Stimulated activated CD4-positive, alpha-beta T cell treated with anti-CD3 and anti-CD28 coated beads, TNF-alpha, amount 100 ng/mL, for 4 hours (primary cell): Measurements from ENCODE around the gene TRIM43.
"Not testable (repeated sequence)": the region's sequence is repeated elsewhere in the genome, so short reads cannot be mapped to it uniquely, and the experiment has no call there.

Experiments used
- DNase-seq, 3 experiments: peaks; one replicate each; pipeline ENCODE4 v3.0.0-alpha.2; 2020; ENCODE audit warnings: low read depth in 3 of 3

The TRIM43 gene

GRCh38 chr2:95591701-95592100 lies at the start of gene TRIM43:
Gene TRIM43 (plus strand): TSS chr2:95592001. CDS start chr2:95594024, 2,023 bp downstream.
- not testable (repeated sequence) for DNase-seq

DNA sequence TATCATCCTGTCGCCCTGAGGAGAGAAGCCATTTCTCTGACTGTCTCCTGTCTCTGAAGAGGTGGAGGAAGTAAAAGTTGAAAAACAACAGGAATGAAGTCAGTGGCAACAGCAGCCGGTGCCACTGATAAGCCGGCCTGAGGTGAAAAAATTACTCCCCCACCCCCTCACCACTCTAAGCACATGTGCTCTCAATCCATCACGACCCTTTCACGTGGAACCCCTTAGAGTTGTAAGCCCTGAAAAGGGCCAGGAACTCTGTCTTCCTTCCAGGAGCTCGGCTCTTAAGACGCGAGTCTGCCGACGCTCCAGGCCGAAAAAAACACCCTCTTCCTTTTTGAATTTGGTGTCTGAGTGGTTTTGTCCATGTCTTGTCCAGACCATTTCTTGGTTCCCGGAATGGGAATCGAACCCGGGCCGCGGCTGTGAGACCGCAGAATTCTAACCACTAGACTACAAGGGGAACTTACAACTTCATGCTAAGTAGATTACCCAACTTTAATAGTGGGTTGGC lies 40.7 kb upstream of the TRIM43 start:
- no peak for DNase-seq

DNA sequence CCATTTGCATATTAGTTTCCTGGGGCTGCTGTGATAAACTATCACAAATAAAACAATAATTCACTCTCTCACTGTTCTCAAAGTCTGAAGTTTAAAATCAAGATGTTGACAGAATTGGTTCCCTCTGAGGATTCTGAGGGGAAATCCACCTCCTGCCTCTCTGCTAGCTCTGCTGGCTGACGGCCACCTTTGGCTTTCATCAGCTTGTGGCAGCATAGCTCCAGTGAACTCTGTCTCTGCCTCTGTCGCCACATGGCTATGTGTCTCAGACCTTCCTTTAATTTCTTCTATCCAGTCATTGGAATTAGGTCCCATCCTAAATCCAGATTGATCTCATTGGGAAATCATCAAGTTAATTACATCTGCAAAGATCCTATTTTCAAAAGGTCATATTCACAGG lies 38.9 kb upstream of the TRIM43 start:
- DNase-seq: no peak

GRCh38 chr2:95569170-95569569 lies 22.6 kb upstream of the TRIM43 start:
- DNase-seq: no peak

DNA sequence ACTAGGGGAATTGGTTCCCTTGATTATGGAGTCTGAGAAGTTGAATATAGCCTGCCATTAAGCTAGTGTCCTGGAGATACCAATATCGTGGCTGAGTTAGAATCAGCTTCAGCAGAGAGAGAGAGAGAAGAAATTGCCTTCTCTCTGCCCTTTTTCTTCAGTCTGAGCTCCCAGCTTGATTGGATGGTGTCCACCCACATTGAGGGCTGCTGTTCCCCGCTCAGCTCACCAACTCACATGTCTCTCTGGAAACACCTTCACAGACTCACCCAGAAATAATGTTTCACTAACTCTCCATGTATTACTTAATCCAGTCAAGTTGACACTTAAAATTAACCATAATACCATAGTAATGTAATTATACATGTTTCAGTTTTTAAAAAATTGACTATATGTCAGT lies 17.9 kb upstream of the TRIM43 start:
- DNase-seq: no peak

GRCh38 chr2:95574506-95574905 lies 17.3 kb upstream of the TRIM43 start:
- no peak for DNase-seq

DNA sequence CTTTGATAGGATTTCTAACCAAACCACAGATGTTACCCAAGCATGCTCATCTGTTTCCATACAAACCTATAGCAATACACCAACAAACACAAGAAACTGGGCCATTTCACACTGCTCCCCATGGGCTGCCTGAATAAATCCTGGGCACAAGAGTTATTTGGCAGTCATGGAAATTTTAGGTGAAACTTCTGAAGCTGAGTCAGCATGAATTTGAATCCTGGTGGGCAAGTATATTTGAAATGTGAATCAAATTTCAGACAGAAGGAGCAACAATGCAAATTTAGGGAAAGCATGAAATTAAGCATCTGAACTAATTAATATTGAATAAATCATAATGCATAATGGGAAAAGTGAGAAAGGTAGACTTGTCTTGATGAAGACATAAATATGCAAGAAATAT lies 15.9 kb upstream of the TRIM43 start:
- no peak for DNase-seq

GRCh38 chr2:95578539-95578938 lies 13.3 kb upstream of the TRIM43 start:
- no peak for DNase-seq

GRCh38 chr2:95583545-95583944 lies 8.3 kb upstream of the TRIM43 start:
- DNase-seq: not testable (repeated sequence)

DNA sequence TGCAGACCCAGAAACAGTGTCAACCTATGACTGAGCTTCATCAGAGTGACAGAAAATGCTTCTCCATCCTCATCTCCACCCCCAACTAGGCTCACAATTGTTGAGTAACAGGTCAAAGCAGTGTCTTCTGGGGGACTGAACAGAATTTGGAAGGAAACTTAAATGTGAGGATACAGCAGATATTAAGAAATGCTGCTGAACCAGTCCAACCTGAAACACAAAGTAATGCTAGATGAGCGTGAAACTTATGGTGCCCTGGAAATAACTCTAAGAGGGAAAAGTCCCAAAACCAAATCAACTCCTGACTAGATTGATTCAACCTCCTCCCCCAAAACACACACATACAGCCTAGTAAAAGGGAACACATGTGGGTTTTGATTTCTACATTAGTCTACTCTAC lies 7.5 kb upstream of the TRIM43 start:
- not testable (repeated sequence) for DNase-seq

- not testable (repeated sequence) for DNase-seq
Measured at GRCh38 chr2:95589777-95590536, 1.8 kb upstream of the TRIM43 start.

DNA sequence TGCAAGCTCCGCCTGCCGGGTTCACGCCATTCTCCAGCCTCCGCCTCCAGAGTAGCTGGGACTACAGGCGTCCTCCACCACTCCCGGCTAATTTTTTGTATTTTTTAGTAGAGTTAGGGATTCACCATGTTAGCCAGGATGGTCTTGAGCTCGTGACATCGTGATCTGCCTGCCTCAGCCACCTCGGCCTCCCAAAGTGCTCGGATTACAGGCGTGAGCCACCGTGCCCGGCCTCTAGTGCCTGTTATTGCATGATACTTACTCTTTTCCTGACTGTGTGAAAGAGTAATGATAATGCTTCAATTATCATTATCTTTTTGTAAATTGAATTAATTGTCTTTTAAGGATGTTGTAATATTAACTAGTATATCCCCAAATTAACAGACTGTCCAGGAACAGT lies 1.2 kb downstream of the TRIM43 start:
- DNase-seq: not testable (repeated sequence)

DNA sequence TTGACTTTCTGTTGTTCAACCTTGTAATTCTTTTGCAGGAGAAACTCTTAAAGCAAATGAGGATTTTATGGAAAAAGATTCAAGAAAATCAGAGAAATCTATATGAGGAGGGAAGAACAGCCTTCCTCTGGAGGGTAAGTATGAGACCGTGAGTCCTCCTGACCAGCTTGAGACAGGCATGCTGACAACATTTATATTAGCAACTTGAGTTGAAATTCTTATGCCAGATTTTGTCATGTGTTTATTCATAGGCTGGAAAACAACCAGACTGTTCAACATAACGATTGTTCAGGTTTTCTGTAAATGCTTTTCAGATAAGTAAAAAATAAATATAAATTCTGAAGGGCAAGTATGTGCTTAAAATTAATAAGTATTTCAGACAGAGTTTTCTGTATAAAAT lies 3.2 kb downstream of the TRIM43 start:
- not testable (repeated sequence) for DNase-seq

DNA sequence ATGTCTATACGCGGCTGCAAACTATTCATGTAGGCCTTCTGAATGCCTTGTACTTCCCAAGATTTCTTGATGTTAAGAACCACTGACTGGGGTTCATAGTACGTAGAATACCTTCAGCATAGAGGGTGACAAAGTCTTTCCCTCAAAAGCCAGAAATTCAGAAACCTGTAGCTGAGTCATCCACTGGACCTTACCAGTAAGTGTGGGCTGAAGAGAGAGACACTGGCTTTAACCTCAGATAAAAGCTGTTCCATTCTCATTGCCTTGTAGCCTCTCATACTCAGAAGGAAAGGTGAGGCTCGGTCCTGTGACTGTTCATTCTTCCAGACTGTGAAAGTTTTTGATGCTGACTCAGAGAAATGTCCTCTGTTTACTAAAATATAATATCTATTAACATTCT lies 9.5 kb downstream of the TRIM43 start:
- DNase-seq: not testable (repeated sequence)

DNA sequence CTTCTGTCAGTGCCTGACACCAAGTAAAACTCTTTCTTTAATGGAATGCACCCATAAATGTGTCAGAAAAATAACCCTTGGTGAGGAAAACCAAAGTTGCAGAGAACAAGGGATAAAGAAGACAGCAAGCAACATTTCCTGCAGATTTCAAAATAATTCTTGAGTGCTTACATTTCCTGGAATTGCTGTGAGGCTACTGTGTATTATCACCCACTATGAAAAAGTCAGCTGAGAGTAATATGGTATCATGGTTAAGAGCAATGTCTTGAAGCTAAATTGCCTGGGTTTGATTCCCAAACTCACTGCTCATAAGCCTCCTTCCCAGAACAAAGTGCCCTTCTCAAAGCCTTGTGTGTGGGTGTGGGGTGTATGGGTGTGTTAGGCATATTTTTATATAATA lies 10.3 kb downstream of the TRIM43 start:
- not testable (repeated sequence) for DNase-seq

DNA sequence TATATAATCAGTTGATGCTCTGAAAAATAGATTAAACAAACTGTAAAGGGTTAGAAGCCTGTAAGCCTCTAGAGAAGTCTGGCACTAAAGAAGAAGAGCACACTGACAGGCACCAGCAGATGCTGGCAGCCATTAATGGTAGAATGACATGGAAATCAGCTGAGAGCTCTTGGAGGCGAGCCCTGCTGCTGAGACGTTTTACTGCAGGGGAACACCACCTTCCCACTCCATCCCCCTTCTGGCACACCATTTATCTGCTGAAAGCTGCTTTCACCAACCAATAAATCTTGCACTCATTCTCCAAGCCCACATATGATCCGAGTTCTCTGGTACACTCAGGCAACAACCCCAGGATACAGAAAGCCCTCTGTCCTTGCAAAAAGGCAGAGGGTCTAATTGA lies 16.6 kb downstream of the TRIM43 start:
- not testable (repeated sequence) for DNase-seq

DNA sequence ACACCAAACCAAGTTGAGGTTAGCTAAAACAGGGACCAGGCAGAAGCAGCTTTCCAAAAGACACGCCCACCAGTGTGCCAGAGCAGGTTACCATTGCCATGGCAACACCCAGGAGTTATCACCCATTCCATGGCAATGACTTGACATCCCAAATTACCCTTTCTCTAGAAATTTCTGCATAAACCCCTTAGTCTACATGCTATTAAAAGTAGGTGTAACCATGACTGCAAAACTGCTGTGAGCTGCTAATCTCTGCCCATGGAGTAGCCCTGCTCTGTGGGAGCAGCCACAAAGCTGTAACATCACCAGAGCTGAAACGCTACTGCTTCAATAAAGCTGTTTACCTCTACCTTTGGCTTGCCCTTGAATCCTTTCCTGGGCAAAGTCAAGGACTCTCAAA lies 18.0 kb downstream of the TRIM43 start:
- DNase-seq: not testable (repeated sequence)

DNA sequence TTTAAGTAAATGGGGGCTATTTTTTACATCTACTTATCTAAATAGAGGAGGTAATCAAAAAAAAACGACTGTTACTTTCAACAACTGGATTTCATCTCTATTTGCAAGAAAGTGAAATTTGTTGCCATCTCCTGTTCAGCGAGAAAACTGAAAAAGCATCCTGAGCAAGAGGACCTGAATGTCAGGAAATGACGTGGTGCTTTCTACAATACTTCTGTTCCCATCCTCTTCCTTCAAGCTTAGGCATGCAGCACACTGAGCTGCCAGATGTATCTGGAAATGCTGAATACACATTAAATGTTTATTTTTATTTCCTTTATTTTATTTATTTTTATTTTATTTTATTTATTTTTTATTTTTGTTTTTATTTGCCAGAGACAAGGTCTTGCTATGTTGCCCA lies 21.2 kb downstream of the TRIM43 start:
- DNase-seq: not testable (repeated sequence)

- not testable (repeated sequence) for DNase-seq
Measured at GRCh38 chr2:95622728-95623127, 30.9 kb downstream of the TRIM43 start.

DNA sequence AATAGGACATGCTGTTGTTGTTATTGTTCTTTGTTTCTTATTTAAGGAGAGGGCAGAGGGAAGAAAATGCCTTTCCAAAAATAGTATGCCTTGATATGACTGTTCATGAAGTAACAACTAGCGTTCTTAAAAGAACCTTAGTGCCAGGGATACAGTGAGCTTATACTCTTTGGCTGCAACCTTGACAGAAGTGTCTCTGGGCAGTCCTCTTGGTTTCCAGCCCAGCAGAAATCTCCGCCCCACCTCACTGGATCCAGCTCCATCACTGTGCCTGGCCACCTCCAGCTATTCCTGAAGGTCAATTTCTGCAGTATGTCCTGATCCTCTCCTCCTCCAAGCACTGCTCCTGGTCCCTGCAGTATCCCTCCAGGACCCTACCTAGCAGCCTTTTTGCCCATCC lies 39.2 kb downstream of the TRIM43 start:
- DNase-seq: not testable (repeated sequence)

DNA sequence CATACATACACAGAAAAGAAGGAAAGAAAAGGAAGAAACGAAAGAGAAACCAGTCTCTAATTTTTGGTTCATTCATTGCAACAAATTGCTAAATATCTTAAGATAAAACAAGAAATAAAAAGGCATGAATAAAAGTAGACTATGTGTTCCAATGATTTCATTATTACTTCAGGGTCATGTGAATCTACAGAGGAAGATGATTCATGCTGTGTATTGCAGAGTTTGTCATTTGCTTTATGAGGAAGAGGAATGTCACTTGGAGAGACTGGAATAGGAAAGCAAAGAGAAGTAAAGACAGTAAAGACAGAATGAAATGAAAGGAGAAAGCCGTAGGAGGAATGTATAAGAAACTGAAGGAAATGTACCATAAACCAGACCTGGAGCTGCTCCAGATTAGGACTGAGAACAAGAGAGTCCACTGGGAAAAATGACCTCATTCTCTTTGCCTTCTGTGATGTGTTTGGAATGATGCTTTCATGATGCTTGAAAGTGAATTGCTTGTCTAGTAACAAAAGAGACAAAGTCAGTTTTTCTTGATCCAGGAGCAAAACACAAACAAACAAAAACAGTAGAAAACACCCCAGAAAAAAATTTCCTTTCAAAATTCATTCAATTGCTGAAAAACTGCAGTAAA lies 41.9 kb downstream of the TRIM43 start:
- DNase-seq: not testable (repeated sequence)

DNA sequence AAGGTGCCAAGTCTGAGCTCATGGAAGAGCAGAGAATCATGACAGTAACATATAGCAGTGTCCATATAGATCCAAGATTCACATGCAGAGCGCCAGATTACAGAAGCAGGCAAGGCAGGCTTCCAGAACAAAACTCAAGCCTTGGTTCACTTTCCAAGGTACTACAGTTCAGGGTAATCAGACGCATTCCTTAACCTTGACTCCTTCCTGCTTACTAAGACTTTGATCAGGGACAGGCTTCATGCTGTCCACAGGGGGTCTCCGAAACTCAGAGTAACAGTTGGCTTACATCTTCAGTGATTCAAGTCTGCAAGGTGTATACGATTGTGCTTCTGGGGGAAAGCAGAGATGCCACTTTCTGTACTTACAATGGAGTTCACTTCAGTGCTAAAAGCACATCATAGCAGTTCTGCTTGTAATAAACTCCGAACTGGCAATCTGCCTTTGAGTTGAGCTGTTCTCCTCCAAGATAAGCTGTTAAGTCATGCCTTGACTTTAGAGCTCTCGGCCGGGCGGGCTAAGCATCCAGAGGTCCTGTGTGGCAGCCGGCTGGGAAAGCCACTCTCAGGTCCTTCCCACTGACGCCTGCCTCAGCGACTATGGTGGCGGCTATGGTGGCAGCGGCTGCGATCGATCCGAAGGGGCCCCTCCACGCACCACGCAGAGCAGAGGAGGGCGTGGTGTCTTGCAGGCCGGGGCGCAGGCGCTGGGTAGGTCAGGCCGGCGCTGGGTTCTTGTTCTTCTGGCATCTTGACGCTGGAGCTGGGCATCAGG lies 48.9 kb downstream of the TRIM43 start:
- not testable (repeated sequence) for DNase-seq

GRCh38 chr2:95641289-95641575 lies 49.4 kb downstream of the TRIM43 start:
- not testable (repeated sequence) for DNase-seq
